ENCODE results near the gene AASDH.

DNA sequence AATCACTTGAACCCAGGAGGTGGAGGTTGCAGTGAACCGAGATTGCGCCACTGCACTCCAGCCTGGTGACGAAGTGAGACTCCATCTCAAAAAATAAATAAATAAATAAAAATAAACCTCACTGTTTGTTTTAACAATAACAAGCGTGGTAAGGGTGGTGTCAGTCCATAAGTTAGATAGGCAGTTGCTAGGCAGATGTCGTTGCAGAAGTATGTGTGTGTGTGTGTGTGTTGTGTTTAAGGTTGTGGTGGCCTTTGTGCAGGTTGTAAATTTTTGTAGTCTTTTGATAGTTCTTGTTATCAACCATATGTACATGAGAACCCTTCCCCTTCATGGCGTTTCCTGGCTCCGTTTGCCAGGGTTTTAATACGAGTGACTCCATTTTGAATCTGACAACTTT lies 4.0 kb upstream of the AASDH start:
- TF ChIP-seq, protein P1, sequence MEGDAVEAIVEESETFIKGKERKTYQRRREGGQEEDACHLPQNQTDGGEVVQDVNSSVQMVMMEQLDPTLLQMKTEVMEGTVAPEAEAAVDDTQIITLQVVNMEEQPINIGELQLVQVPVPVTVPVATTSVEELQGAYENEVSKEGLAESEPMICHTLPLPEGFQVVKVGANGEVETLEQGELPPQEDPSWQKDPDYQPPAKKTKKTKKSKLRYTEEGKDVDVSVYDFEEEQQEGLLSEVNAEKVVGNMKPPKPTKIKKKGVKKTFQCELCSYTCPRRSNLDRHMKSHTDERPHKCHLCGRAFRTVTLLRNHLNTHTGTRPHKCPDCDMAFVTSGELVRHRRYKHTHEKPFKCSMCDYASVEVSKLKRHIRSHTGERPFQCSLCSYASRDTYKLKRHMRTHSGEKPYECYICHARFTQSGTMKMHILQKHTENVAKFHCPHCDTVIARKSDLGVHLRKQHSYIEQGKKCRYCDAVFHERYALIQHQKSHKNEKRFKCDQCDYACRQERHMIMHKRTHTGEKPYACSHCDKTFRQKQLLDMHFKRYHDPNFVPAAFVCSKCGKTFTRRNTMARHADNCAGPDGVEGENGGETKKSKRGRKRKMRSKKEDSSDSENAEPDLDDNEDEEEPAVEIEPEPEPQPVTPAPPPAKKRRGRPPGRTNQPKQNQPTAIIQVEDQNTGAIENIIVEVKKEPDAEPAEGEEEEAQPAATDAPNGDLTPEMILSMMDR (optimal IDR thresholded peaks at IDR 0.05 in 1 of 3, IDR thresholded peaks at IDR 0.05 in 1 of 3, conservative IDR thresholded peaks at IDR 0.05 in 1 of 3; ENCODE audit: extremely low read depth in 1 of 3, insufficient read depth in 2 of 3, low read length in 3 of 3) = no peak
- no peak for TF ChIP-seq EZH2 (IDR thresholded peaks at IDR 0.05; ENCODE audit: low read length)
